Esophagus squamous epithelium (tissue), 4 donors: ENCODE results near the gene NDUFB2.

Experiments used
- POLR2A ChIP-seq, 4 donors: fragments of 450-650 bp; IDR thresholded peaks; one replicate each; pipeline ENCODE4 v1.6.1; 2017; ENCODE audit warnings: antibody characterized with exemption in 4 of 4, mild to moderate bottlenecking in 4 of 4, moderate library complexity in 3 of 4
- TF ChIP-seq, protein P1 (sequence below), 6 experiments: fragments of 450-650 bp in 4 of 6; fragments of 200-600 bp in 2 of 6; sonication (generic) in 2 of 6; IDR thresholded peaks; one replicate each; pipeline ENCODE4 v1.5.1; 2016 to 2019; ENCODE audit warnings: antibody characterized with exemption in 6 of 6, mild to moderate bottlenecking in 4 of 6, moderate library complexity in 4 of 6

GRCh38 chr7:140650367-140650766, 46.1 kb upstream of the NDUFB2 start:
- TF ChIP-seq, protein P1, sequence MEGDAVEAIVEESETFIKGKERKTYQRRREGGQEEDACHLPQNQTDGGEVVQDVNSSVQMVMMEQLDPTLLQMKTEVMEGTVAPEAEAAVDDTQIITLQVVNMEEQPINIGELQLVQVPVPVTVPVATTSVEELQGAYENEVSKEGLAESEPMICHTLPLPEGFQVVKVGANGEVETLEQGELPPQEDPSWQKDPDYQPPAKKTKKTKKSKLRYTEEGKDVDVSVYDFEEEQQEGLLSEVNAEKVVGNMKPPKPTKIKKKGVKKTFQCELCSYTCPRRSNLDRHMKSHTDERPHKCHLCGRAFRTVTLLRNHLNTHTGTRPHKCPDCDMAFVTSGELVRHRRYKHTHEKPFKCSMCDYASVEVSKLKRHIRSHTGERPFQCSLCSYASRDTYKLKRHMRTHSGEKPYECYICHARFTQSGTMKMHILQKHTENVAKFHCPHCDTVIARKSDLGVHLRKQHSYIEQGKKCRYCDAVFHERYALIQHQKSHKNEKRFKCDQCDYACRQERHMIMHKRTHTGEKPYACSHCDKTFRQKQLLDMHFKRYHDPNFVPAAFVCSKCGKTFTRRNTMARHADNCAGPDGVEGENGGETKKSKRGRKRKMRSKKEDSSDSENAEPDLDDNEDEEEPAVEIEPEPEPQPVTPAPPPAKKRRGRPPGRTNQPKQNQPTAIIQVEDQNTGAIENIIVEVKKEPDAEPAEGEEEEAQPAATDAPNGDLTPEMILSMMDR (IDR thresholded peaks at IDR 0.05) = no peak
- no peak for TF ChIP-seq POLR2A (IDR thresholded peaks at IDR 0.05)
